ENCODE measurements around the gene LRRC37A3.
"Not testable (repeated sequence)": the region's sequence is repeated elsewhere in the genome, so short reads cannot be mapped to it uniquely, and the experiment has no call there.

Gene LRRC37A3

GRCh38 chr17:64840960-64841359 is 78.3 kb downstream of the LRRC37A3 start:
- H3K27me3 ChIP-seq, H3K4me3 ChIP-seq, H3K4me2 ChIP-seq, H3K27ac ChIP-seq, H3K36me3 ChIP-seq, H3K9me3 ChIP-seq, H4K20me1 ChIP-seq, H3K9ac ChIP-seq: not testable (repeated sequence)
- peaks cover 36% of the 10 kb centered on the region for H3K4me1 ChIP-seq

GRCh38 chr17:64838513-64838912 is 80.8 kb downstream of the LRRC37A3 start:
- Histone ChIP-seq H3K4me1 (peaks cover 56% of the 10 kb centered on the region), H3K4me2 (peak overlapping the region; percentile 66; the same call in 1 of the 2 replicates), H3K27ac (peak overlapping the region; percentile 88; the same call in 1 of the 2 replicates)
- H3K36me3 ChIP-seq, H3K9me3 ChIP-seq, H3K9ac ChIP-seq, H4K20me1 ChIP-seq, H3K27me3 ChIP-seq, H3K4me3 ChIP-seq: not testable (repeated sequence)

GRCh38 chr17:64837018-64837761 is 82.1 kb downstream of the LRRC37A3 start:
- Histone ChIP-seq H3K4me3 (peak overlapping the region; percentile 75), H3K4me2 (peak overlapping the region; percentile 89), H3K4me1 (peaks cover 56% of the 10 kb centered on the region), H3K9ac (peak overlapping the region; percentile 86), H3K27ac (peak overlapping the region; percentile 88)
- H4K20me1 ChIP-seq, H3K27me3 ChIP-seq, H3K36me3 ChIP-seq, H3K9me3 ChIP-seq: not testable (repeated sequence)

- H3K27ac ChIP-seq, result peak overlapping the region; percentile 88
- H4K20me1 ChIP-seq, H3K9me3 ChIP-seq, H3K27me3 ChIP-seq, H3K36me3 ChIP-seq: not testable (repeated sequence)
- peak overlapping the region; percentile 89 for H3K4me2 ChIP-seq
- peaks cover 56% of the 10 kb centered on the region for H3K4me1 ChIP-seq
- H3K9ac ChIP-seq, result peak overlapping the region; percentile 86
- H3K4me3 ChIP-seq, result peak overlapping the region; percentile 75
These were observed 82.7 kb downstream of the LRRC37A3 start for GRCh38 chr17:64836623-64837017.

- not testable (repeated sequence) for H3K27ac ChIP-seq, H3K9me3 ChIP-seq, H4K20me1 ChIP-seq, H3K4me3 ChIP-seq, H3K36me3 ChIP-seq, H3K9ac ChIP-seq, H3K27me3 ChIP-seq, H3K4me2 ChIP-seq
- H3K4me1 ChIP-seq, result peaks cover 56% of the 10 kb centered on the region
These were observed 85.2 kb downstream of the LRRC37A3 start for GRCh38 chr17:64834060-64834459.

- Histone ChIP-seq H3K36me3 (peaks cover 16% of the 10 kb centered on the region), H3K4me1 (peaks cover 41% of the 10 kb centered on the region), H3K27ac (0 out of 2 replicates have a peak overlapping the region, but pooled peaks have one; percentile 22), H3K4me2 (peak overlapping the region; percentile 55)
- H3K4me3 ChIP-seq, H4K20me1 ChIP-seq, H3K9ac ChIP-seq, H3K27me3 ChIP-seq, H3K9me3 ChIP-seq: not testable (repeated sequence)
These were observed 88.6 kb downstream of the LRRC37A3 start for GRCh38 chr17:64830631-64831040.

- H3K9ac ChIP-seq, H3K4me3 ChIP-seq, H3K27me3 ChIP-seq, H3K9me3 ChIP-seq, H4K20me1 ChIP-seq: not testable (repeated sequence)
- Histone ChIP-seq H3K36me3 (peaks cover 19% of the 10 kb centered on the region), H3K4me1 (peaks cover 35% of the 10 kb centered on the region), H3K27ac (0 out of 2 replicates have a peak overlapping the region, but pooled peaks have one; percentile 22), H3K4me2 (peak overlapping the region; percentile 55)
These were observed 89.3 kb downstream of the LRRC37A3 start for GRCh38 chr17:64829824-64830630.

GRCh38 chr17:64829068-64829467 is 90.2 kb downstream of the LRRC37A3 start:
- H3K27ac ChIP-seq, result 0 out of 2 replicates have a peak overlapping the region, but pooled peaks have one; percentile 22
- H3K4me3 ChIP-seq, H3K9ac ChIP-seq, H3K27me3 ChIP-seq, H4K20me1 ChIP-seq, H3K9me3 ChIP-seq: not testable (repeated sequence)
- H3K4me1 ChIP-seq, result peaks cover 27% of the 10 kb centered on the region
- peaks cover 28% of the 10 kb centered on the region for H3K36me3 ChIP-seq
- peak overlapping the region; percentile 44 for H3K4me2 ChIP-seq

- H3K4me2 ChIP-seq, H3K4me3 ChIP-seq, H3K9me3 ChIP-seq, H4K20me1 ChIP-seq, H3K4me1 ChIP-seq, H3K27ac ChIP-seq, H3K9ac ChIP-seq, H3K27me3 ChIP-seq: not testable (repeated sequence)
- H3K36me3 ChIP-seq, result peaks cover 59% of the 10 kb centered on the region
These were observed 100.4 kb downstream of the LRRC37A3 start for GRCh38 chr17:64818904-64819303.

- H4K20me1 ChIP-seq, H3K27ac ChIP-seq, H3K27me3 ChIP-seq, H3K9me3 ChIP-seq, H3K9ac ChIP-seq, H3K4me2 ChIP-seq, H3K4me3 ChIP-seq: not testable (repeated sequence)
- H3K4me1 ChIP-seq, result peaks cover 13% of the 10 kb centered on the region
- H3K36me3 ChIP-seq, result peaks cover 35% of the 10 kb centered on the region
These were observed 103.5 kb downstream of the LRRC37A3 start for GRCh38 chr17:64815833-64816198.

GRCh38 chr17:64814993-64815832 is 104.1 kb downstream of the LRRC37A3 start:
- not testable (repeated sequence) for H3K27me3 ChIP-seq, H3K9ac ChIP-seq, H3K9me3 ChIP-seq, H3K4me2 ChIP-seq, H4K20me1 ChIP-seq, H3K4me3 ChIP-seq, H3K27ac ChIP-seq
- Histone ChIP-seq H3K4me1 (peaks cover 19% of the 10 kb centered on the region), H3K36me3 (peaks cover 29% of the 10 kb centered on the region)

- Histone ChIP-seq H3K4me2 (peak overlapping the region; percentile 78), H3K27ac (peak overlapping the region; percentile 87)
- not testable (repeated sequence) for H3K36me3 ChIP-seq
These were observed 110.9 kb downstream of the LRRC37A3 start for GRCh38 chr17:64808178-64808977.

More at GRCh38 chr17:64808178-64808977, 110.9 kb downstream of the LRRC37A3 start:
- not testable (repeated sequence) for H3K9me3 ChIP-seq, H3K4me3 ChIP-seq, H3K27me3 ChIP-seq, H4K20me1 ChIP-seq
- Histone ChIP-seq H3K4me1 (peaks cover 67% of the 10 kb centered on the region), H3K9ac (peak overlapping the region; percentile 68)
